CD4-positive, alpha-beta T cell treated with Interferon gamma for 1 hour (primary cell): ENCODE results near the gene C1orf74.

Experiments
- DNase-seq: peaks from one replicate; pipeline ENCODE4 v3.0.0-alpha.2; 2020

The C1orf74 gene

DNA sequence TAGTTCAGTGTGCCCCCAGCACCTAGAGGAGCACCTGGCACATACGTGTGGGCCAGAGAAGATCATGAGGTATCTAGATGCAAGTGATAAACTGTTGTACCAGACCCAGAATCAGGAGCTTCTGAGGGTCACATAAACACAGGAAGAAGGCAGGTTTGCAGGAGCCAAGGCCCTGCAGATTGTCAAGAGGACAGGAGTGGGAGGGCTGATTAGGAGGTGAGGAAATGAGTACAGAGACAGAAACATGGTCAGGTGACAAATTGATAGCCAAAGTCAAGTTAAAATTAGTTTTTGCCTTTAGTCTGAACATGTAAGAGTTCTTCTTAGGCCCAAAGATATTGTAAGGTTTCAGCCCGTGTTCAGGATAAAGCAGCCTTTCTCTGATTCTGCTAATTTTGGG, 42.5 kb downstream of the C1orf74 start:
- DNase-seq: no peak

DNA sequence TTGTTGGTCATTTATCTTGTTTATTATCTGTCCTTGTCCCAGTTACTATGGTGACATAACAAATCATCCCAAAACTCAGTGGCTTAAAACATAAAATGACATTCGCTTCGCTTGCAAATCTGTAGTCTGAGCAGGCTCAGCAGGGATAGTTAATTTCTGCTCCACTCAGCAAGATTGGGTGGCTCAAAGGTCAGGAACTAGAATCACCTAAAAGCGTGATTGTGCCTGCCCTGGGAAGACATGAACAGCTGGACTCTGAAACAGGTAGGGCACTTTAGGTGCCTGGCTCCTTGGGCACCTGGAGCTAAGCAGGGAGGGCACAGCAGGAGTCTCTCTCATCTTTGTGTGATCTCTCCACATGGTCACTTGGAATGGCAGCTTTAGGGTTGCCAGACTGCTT, 43.2 kb downstream of the C1orf74 start:
- no peak for DNase-seq

DNA sequence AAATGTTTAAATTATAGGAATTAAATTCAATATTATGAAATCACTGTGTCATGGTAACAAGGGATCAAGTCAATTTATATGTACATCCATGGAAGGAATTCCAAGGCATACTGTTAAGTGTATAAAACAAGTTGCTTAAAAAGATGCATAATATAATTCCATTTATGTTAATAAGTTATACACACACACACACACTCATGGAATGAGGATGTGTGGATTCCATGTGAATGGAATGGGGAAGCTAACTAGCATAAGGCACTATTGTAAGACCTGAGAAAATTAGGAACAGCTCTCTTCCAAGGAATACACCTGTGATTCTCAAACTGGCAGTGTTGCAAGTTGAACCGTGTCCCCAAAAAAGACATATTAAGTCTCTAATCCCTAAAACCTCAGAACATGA, 46.1 kb downstream of the C1orf74 start:
- no peak for DNase-seq

DNA sequence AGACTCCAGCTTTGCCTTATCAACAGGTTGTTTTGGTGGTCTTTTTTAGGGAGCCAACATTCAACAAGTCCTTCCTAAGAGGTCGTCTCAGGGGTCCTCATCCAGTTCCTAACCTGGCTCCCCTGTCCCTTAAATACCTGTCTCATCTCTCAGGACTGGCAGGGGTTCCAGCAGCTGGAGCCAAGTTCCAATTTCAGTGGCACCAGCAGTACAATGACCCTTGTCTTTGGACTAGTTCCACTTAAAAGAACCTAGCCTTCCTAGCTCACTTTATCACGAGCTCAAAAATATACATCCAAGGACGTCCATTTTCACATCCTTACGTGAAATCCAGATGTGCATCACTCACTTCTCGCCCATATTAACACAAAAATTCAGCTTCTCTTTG, 47.2 kb downstream of the C1orf74 start:
- no peak for DNase-seq

DNA sequence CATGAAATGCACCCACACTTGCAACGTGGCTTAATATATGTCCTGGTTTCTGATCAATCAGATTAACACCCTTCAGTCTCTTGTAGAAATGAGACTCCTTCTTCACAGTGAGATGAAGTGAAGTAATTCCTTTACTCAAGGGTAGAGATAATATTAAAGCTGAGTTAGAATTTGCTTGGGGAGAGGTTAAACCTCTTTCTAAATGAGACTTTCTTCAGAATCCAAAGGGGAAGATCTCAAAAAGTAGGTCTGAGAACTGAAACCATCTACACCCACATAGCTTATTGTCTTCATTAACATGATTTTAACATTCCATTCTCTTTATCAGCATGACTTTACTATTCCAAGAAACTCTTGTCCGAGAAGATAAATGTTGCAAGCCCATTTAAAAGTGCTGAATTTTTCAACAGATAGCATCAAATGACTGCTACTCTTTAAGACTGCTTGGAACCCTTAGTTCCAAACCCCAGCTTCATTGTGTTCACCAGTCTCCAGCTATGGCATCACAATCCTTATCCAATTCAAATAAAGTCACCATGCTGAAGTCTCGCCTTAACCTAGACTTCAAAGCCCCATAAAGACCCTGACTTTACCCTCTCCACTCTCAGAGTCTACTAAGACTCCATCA, 47.8 kb downstream of the C1orf74 start:
- no peak for DNase-seq

DNA sequence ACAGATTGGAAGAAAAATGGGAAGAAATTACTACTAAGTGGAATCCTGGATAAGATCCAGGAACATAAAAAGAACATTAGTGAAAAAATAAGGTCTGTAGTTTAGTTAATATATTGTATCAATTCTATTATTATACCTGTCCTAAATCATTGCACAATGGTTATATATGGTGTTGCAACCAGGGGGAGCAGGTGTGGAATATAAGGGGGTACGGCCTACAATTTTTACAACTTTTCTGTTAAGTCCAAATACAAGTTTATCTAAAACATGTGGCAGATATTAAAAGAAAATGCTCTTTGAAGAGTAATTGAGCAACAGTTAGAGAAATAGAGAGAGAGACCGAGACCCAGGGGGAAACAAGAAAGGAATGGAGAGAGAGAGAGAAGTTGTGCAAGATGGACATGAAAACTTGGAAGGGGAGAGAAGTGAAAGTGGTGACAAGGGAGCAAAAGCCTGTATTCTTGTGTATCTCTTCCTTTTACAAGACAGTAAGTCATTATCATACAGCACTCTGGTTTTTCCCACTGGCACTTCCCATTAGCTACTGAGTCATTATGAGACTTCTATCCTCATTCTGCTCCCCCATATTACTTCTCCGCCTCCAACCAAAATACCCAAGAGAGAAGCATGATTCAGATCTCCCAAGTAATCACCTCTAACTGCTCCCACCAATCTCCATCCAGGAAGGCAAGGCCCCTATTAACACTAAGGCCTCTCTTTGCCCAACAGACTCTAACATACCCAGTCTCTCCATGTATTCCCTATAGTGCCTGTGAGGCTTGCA, 50.8 kb downstream of the C1orf74 start:
- no peak for DNase-seq

DNA sequence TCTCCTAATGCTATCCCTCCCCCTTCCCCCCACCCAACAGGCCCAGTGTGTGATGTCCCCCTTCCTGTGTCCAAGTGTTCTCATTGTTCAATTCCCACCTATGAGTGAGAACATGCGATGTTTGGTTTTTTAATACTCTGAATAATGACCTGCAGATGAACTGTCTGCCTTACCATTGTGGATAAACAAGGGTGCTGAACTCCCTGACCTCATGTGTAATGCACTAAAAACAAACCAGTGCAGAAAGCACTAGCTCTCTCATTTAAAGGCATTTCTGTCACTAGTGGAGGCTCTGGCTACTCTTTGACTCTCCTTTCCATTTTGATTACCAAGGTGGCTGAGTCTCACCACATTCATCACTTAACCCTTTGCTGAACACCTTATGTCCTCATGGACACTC, 51.6 kb downstream of the C1orf74 start:
- no peak for DNase-seq

DNA sequence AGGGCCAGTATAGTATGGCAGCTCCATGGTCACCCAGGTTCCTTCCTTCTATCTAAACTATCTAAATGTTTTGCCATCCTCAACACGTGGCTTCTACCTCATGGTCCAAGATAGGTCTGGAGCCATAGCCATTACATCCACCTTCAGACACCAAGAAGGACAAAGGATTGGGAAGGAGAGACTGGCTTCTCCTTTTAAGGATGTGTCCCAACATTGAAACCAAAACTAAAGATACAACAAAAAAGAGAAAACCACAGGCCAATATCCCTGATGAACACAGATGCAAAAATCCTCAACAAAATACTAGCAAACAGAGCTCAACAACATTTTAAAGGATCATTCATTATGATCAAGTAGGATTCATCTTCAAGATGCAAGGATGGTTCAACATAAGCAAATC, 54.9 kb downstream of the C1orf74 start:
- DNase-seq: no peak
